VCaP (cell line): ENCODE results near the gene SLC25A45.

ENCODE experiments used
- H3K27ac ChIP-seq: fragments of 450-650 bp; 2 replicates; pipeline ENCODE4 v1.5.1; 2017
- CTCF ChIP-seq: fragments of 450-650 bp; conservative IDR thresholded peaks from 2 replicates; pipeline ENCODE4 v1.5.1; 2017; ENCODE audit warnings: mild to moderate bottlenecking, moderate library complexity

Gene SLC25A45

GRCh38 chr11:65423516-65424204, 41.2 kb upstream of the SLC25A45 start:
- H3K27ac ChIP-seq: peak overlapping the region; percentile 100
- TF ChIP-seq CTCF: no peak

- peak within 1 kb of the TSS; percentile 100 for H3K27ac ChIP-seq
- TF ChIP-seq CTCF: no peak; the same call in 1 of the 2 replicates
These were observed 40.4 kb upstream of the SLC25A45 start, which contains the start of gene NEAT1 for GRCh38 chr11:65422633-65423515. Gene NEAT1 (plus strand): TSS chr11:65422798.

GRCh38 chr11:65421794-65422632, 39.6 kb upstream of the SLC25A45 start:
- TF ChIP-seq CTCF: no peak; the same call in 1 of the 2 replicates

GRCh38 chr11:65420979-65421793, 38.7 kb upstream of the SLC25A45 start:
- peak overlapping the region; percentile 100 for H3K27ac ChIP-seq
- no peak for TF ChIP-seq CTCF

More at GRCh38 chr11:65421794-65422632, 39.6 kb upstream of the SLC25A45 start:
- H3K27ac ChIP-seq: peak overlapping the region; percentile 100

GRCh38 chr11:65420506-65420905, 38.1 kb upstream of the SLC25A45 start:
- peak overlapping the region; percentile 100 for H3K27ac ChIP-seq
- no peak for TF ChIP-seq CTCF

- peak overlapping the region; percentile 100 for H3K27ac ChIP-seq
- no peak for TF ChIP-seq CTCF
These were observed 37.5 kb upstream of the SLC25A45 start for GRCh38 chr11:65419772-65420481.
